ENCODE measurements around the gene SLC44A3.

Gene SLC44A3

GRCh38 chr1:94819945-94820746 is at the start of gene SLC44A3:
Gene SLC44A3, plus strand, starts transcription at chr1:94820357. Its CDS starts 95 bp downstream, at chr1:94820452.
- DNase-seq, result no peak

- DNase-seq, result no peak
Measured at GRCh38 chr1:94772230-94772641, 47.9 kb upstream of the SLC44A3 start.

- no peak for DNase-seq
Measured at GRCh38 chr1:94772845-94773244, 47.3 kb upstream of the SLC44A3 start.

GRCh38 chr1:94773296-94773809 is 46.8 kb upstream of the SLC44A3 start:
- DNase-seq, result no peak

GRCh38 chr1:94773931-94774422 is 46.2 kb upstream of the SLC44A3 start:
- no peak for DNase-seq

GRCh38 chr1:94776474-94776873 is 43.7 kb upstream of the SLC44A3 start:
- DNase-seq, result no peak

- DNase-seq, result no peak
Measured at GRCh38 chr1:94777281-94777680, 42.9 kb upstream of the SLC44A3 start.

- DNase-seq, result no peak
Measured at GRCh38 chr1:94778808-94779207, 41.3 kb upstream of the SLC44A3 start.

- no peak for DNase-seq
Measured at GRCh38 chr1:94783342-94784189, 36.6 kb upstream of the SLC44A3 start.

GRCh38 chr1:94784190-94784515 is 36.0 kb upstream of the SLC44A3 start:
- DNase-seq, result no peak

- no peak for DNase-seq
Measured at GRCh38 chr1:94787691-94788090, 32.5 kb upstream of the SLC44A3 start.

GRCh38 chr1:94790246-94790645 is 29.9 kb upstream of the SLC44A3 start:
- no peak for DNase-seq

GRCh38 chr1:94790670-94791069 is 29.5 kb upstream of the SLC44A3 start:
- DNase-seq, result no peak

GRCh38 chr1:94792473-94793295 is 27.5 kb upstream of the SLC44A3 start:
- DNase-seq, result peak; percentile 55

- no peak for DNase-seq
Measured at GRCh38 chr1:94793296-94793656, 26.9 kb upstream of the SLC44A3 start.

- DNase-seq, result no peak
Measured at GRCh38 chr1:94795434-94795833, 24.7 kb upstream of the SLC44A3 start.

- no peak for DNase-seq
Measured at GRCh38 chr1:94796266-94796665, 23.9 kb upstream of the SLC44A3 start.

GRCh38 chr1:94797291-94797690 is 22.9 kb upstream of the SLC44A3 start:
- DNase-seq, result no peak

GRCh38 chr1:94798054-94798453 is 22.1 kb upstream of the SLC44A3 start:
- DNase-seq, result no peak

GRCh38 chr1:94798462-94798861 is 21.7 kb upstream of the SLC44A3 start:
- no peak for DNase-seq

GRCh38 chr1:94799206-94799605 is 21.0 kb upstream of the SLC44A3 start:
- no peak for DNase-seq

- peak; percentile 17 for DNase-seq
Measured at GRCh38 chr1:94801919-94802546, 18.1 kb upstream of the SLC44A3 start.

All from RPMI8226 (cell line).